Muscle layer of duodenum (tissue), 2 donors: ENCODE measurements around the gene TMEM59L.
"Not testable (repeated sequence)": the region's sequence is repeated elsewhere in the genome, so short reads cannot be mapped to it uniquely, and the experiment has no call there.

ENCODE experiments used
- H3K27ac ChIP-seq: one replicate; pipeline ENCODE4 v1.7.0; 2013; ENCODE audit warnings: mild to moderate bottlenecking, low read length
- H3K27me3 ChIP-seq: one replicate; pipeline ENCODE4 v1.7.0; 2013; ENCODE audit warnings: low read depth, mild to moderate bottlenecking, control low read depth, low read length
- H3K36me3 ChIP-seq, 2 donors: one replicate each; pipeline ENCODE4 v1.7.0; 2013; ENCODE audit warnings: low read length in 2 of 2, control low read depth in 1 of 2, mild to moderate bottlenecking in 1 of 2; ENCODE audit not compliant: insufficient read depth in 2 of 2, control insufficient read depth in 1 of 2
- H3K4me1 ChIP-seq, 2 donors: one replicate each; pipeline ENCODE4 v1.7.0; 2013; ENCODE audit warnings: low read length in 2 of 2, mild to moderate bottlenecking in 2 of 2, control low read depth in 1 of 2, moderate library complexity in 1 of 2; ENCODE audit not compliant: insufficient read depth in 2 of 2, control insufficient read depth in 1 of 2
- H3K4me3 ChIP-seq, 2 donors: one replicate each; pipeline ENCODE4 v1.7.0; 2013; ENCODE audit warnings: low read length in 2 of 2, low read depth in 1 of 2, mild to moderate bottlenecking in 1 of 2
- H3K9me3 ChIP-seq, 2 donors: one replicate each; pipeline ENCODE4 v1.7.0; 2013; ENCODE audit warnings: low read length in 2 of 2, control low read depth in 1 of 2, mild to moderate bottlenecking in 1 of 2; ENCODE audit not compliant: control insufficient read depth in 1 of 2
- donor health status: healthy.

The TMEM59L gene

GRCh38 chr19:18595475-18595874, 17.2 kb upstream of the TMEM59L start:
- Histone ChIP-seq H3K27me3 (peaks cover 9% of the 10 kb centered on the region), H3K27ac (no peak overlapping the region), H3K36me3 (peaks cover 5 to 7% of the 10 kb centered on the region in 2 donors), H3K4me3 (no peak overlapping the region), H3K4me1 (peaks cover 0 to 17% of the 10 kb centered on the region in 2 donors), H3K9me3 (no peaks in the 10 kb centered on the region)

- H3K36me3 ChIP-seq: no peaks in the 10 kb centered on the region
- peaks cover 9% of the 10 kb centered on the region for H3K27me3 ChIP-seq
- no peaks in the 10 kb centered on the region for H3K9me3 ChIP-seq
- no peak overlapping the region for H3K4me3 ChIP-seq
- no peak overlapping the region for H3K27ac ChIP-seq
- H3K4me1 ChIP-seq: peaks cover 0 to 15% of the 10 kb centered on the region in 2 donors
Observed at GRCh38 chr19:18596752-18597157, 15.9 kb upstream of the TMEM59L start.

GRCh38 chr19:18597809-18598660, 14.6 kb upstream of the TMEM59L start:
- Histone ChIP-seq H3K27ac (no peak overlapping the region), H3K4me1 (peaks cover 0 to 15% of the 10 kb centered on the region in 2 donors), H3K27me3 (peaks cover 13% of the 10 kb centered on the region), H3K4me3 (no peak overlapping the region), H3K36me3 (no peaks in the 10 kb centered on the region), H3K9me3 (no peaks in the 10 kb centered on the region)

GRCh38 chr19:18599485-18599884, 13.2 kb upstream of the TMEM59L start:
- no peaks in the 10 kb centered on the region for H3K9me3 ChIP-seq
- H3K27ac ChIP-seq: no peak overlapping the region
- no peak overlapping the region for H3K4me3 ChIP-seq
- peaks cover 18% of the 10 kb centered on the region for H3K27me3 ChIP-seq
- no peaks in the 10 kb centered on the region for H3K36me3 ChIP-seq
- H3K4me1 ChIP-seq: peaks cover 0 to 16% of the 10 kb centered on the region in 2 donors

GRCh38 chr19:18600692-18601397, 11.8 kb upstream of the TMEM59L start:
- Histone ChIP-seq H3K27me3 (peaks cover 29% of the 10 kb centered on the region), H3K4me1 (peaks cover 0 to 10% of the 10 kb centered on the region in 2 donors)
- not testable (repeated sequence) for H3K4me3 ChIP-seq, H3K36me3 ChIP-seq, H3K9me3 ChIP-seq, H3K27ac ChIP-seq

GRCh38 chr19:18601875-18602274, 10.8 kb upstream of the TMEM59L start:
- no peak overlapping the region for H3K27ac ChIP-seq
- H3K9me3 ChIP-seq: no peaks in the 10 kb centered on the region
- peaks cover 32% of the 10 kb centered on the region for H3K27me3 ChIP-seq
- H3K4me3 ChIP-seq: no peak overlapping the region
- no peaks in the 10 kb centered on the region for H3K36me3 ChIP-seq
- H3K4me1 ChIP-seq: peaks cover 0 to 15% of the 10 kb centered on the region in 2 donors

- Histone ChIP-seq H3K36me3 (no peaks in the 10 kb centered on the region), H3K9me3 (no peaks in the 10 kb centered on the region), H3K27me3 (peaks cover 44% of the 10 kb centered on the region), H3K4me1 (peaks cover 0 to 27% of the 10 kb centered on the region in 2 donors), H3K27ac (no peak overlapping the region), H3K4me3 (no peak overlapping the region)
Observed at GRCh38 chr19:18603255-18603957, 9.3 kb upstream of the TMEM59L start.

- H3K4me1 ChIP-seq: peaks cover 0 to 27% of the 10 kb centered on the region in 2 donors
- no peak overlapping the region for H3K4me3 ChIP-seq
- H3K27ac ChIP-seq: no peak overlapping the region
- H3K9me3 ChIP-seq: no peaks in the 10 kb centered on the region
- H3K27me3 ChIP-seq: peaks cover 43% of the 10 kb centered on the region
- H3K36me3 ChIP-seq: no peaks in the 10 kb centered on the region
Observed at GRCh38 chr19:18603958-18604819, 8.5 kb upstream of the TMEM59L start.

- Histone ChIP-seq H3K9me3 (no peaks in the 10 kb centered on the region), H3K4me3 (no peak overlapping the region), H3K36me3 (no peaks in the 10 kb centered on the region), H3K4me1 (peaks cover 0 to 27% of the 10 kb centered on the region in 2 donors), H3K27me3 (peaks cover 46% of the 10 kb centered on the region), H3K27ac (no peak overlapping the region)
Observed at GRCh38 chr19:18604820-18605159, 7.9 kb upstream of the TMEM59L start.

GRCh38 chr19:18605196-18605545, 7.5 kb upstream of the TMEM59L start:
- H3K27me3 ChIP-seq: peaks cover 49% of the 10 kb centered on the region
- no peak overlapping the region for H3K4me3 ChIP-seq
- peaks cover 0 to 27% of the 10 kb centered on the region in 2 donors for H3K4me1 ChIP-seq
- H3K27ac ChIP-seq: no peak overlapping the region
- H3K9me3 ChIP-seq: no peaks in the 10 kb centered on the region
- H3K36me3 ChIP-seq: no peaks in the 10 kb centered on the region
